Neutrophil (primary cell): Measurements from ENCODE around the gene EEF1AKMT2.
"Not testable (repeated sequence)": the region's sequence is repeated elsewhere in the genome, so short reads cannot be mapped to it uniquely, and the experiment has no call there.

Source experiments
- H3K27ac ChIP-seq: fragments of 200-600 bp; sonication (generic); 2 replicates; pipeline ENCODE4 v1.5.1; 2016; ENCODE audit warnings: mild to moderate bottlenecking, moderate library complexity
- H3K27me3 ChIP-seq: fragments of 200-600 bp; sonication (generic); 2 replicates; pipeline ENCODE4 v1.6.0; 2016; ENCODE audit warnings: mild to moderate bottlenecking
- H3K36me3 ChIP-seq: fragments of 200-600 bp; sonication (generic); 2 replicates; pipeline ENCODE4 v1.5.1; 2017
- H3K4me1 ChIP-seq, 2 experiments: fragments of 200-600 bp in 1 of 2; sonication (generic) in 1 of 2; 1 replicate in 1 of 2; 2 replicates in 1 of 2; pipeline versions ENCODE4 v1.5.1 to v1.6.1; 2013 to 2016; ENCODE audit warnings: low read depth in 1 of 2, low read length in 1 of 2, mild to moderate bottlenecking in 1 of 2, moderate library complexity in 1 of 2; ENCODE audit not compliant: control insufficient read depth in 1 of 2, insufficient read depth in 1 of 2
- H3K4me3 ChIP-seq, 2 experiments: fragments of 200-600 bp in 1 of 2; sonication (generic) in 1 of 2; 1 replicate in 1 of 2; 2 replicates in 1 of 2; pipeline ENCODE4 v1.5.1; 2013 to 2016; ENCODE audit warnings: low read depth in 1 of 2, low read length in 1 of 2, mild to moderate bottlenecking in 1 of 2, moderate library complexity in 1 of 2
- H3K9me3 ChIP-seq: fragments of 200-600 bp; sonication (generic); 2 replicates; pipeline ENCODE4 v1.5.1; 2016
- CTCF ChIP-seq: fragments of 200-600 bp; sonication (generic); IDR thresholded peaks from 2 replicates; pipeline ENCODE4 v1.5.1; 2016; ENCODE audit warnings: antibody characterized with exemption

The EEF1AKMT2 gene

GRCh38 chr10:124827474-124827873 is 35.8 kb upstream of the EEF1AKMT2 start:
- no peak overlapping the region for H3K4me3 ChIP-seq
- no peak overlapping the region for H3K27ac ChIP-seq
- no peaks in the 10 kb centered on the region for H3K4me1 ChIP-seq
- peaks cover 64% of the 10 kb centered on the region for H3K36me3 ChIP-seq
- H3K9me3 ChIP-seq = no peaks in the 10 kb centered on the region
- no peaks in the 10 kb centered on the region for H3K27me3 ChIP-seq
- TF ChIP-seq CTCF = no peak

- Histone ChIP-seq H3K4me3 (no peak overlapping the region), H3K27ac (no peak overlapping the region), H3K27me3 (no peaks in the 10 kb centered on the region), H3K4me1 (no peaks in the 10 kb centered on the region), H3K9me3 (no peaks in the 10 kb centered on the region), H3K36me3 (peaks cover 64% of the 10 kb centered on the region)
- no peak for TF ChIP-seq CTCF
Observed at GRCh38 chr10:124826262-124826661, 34.6 kb upstream of the EEF1AKMT2 start.

- Histone ChIP-seq H3K9me3 (no peaks in the 10 kb centered on the region), H3K36me3 (peaks cover 64% of the 10 kb centered on the region), H3K4me1 (no peaks in the 10 kb centered on the region), H3K27me3 (no peaks in the 10 kb centered on the region), H3K27ac (no peak overlapping the region), H3K4me3 (no peak overlapping the region)
- no peak for TF ChIP-seq CTCF
Observed at GRCh38 chr10:124825702-124826101, 34.0 kb upstream of the EEF1AKMT2 start.

GRCh38 chr10:124824932-124825331 is 33.2 kb upstream of the EEF1AKMT2 start:
- not testable (repeated sequence) for H3K27me3 ChIP-seq, H3K4me1 ChIP-seq, H3K4me3 ChIP-seq, H3K27ac ChIP-seq, H3K9me3 ChIP-seq
- peaks cover 64% of the 10 kb centered on the region for H3K36me3 ChIP-seq

GRCh38 chr10:124824507-124824906 is 32.8 kb upstream of the EEF1AKMT2 start:
- peaks cover 64% of the 10 kb centered on the region for H3K36me3 ChIP-seq
- no peaks in the 10 kb centered on the region for H3K9me3 ChIP-seq
- H3K27me3 ChIP-seq = no peaks in the 10 kb centered on the region
- H3K4me1 ChIP-seq = no peaks in the 10 kb centered on the region
- no peak overlapping the region for H3K4me3 ChIP-seq
- no peak overlapping the region for H3K27ac ChIP-seq
- TF ChIP-seq CTCF = no peak

- H3K36me3 ChIP-seq = peaks cover 60% of the 10 kb centered on the region
- no peak for TF ChIP-seq CTCF
Observed at GRCh38 chr10:124821520-124821919, 29.8 kb upstream of the EEF1AKMT2 start.

More at GRCh38 chr10:124821520-124821919, 29.8 kb upstream of the EEF1AKMT2 start:
- no peak overlapping the region for H3K4me3 ChIP-seq
- H3K27me3 ChIP-seq = no peaks in the 10 kb centered on the region
- no peaks in the 10 kb centered on the region for H3K4me1 ChIP-seq
- H3K27ac ChIP-seq = no peak overlapping the region
- H3K9me3 ChIP-seq = no peaks in the 10 kb centered on the region
